GM18498 (cell line): ENCODE measurements around the gene VIPR2.

Experiments used
- ATAC-seq: cut with Tn5 transposase; IDR thresholded peaks from one replicate; pipeline ENCODE4 v1.9.1; 2021; ENCODE audit warnings: mild to moderate bottlenecking, moderate library complexity; ENCODE audit not compliant: unreplicated experiment

Gene VIPR2

GRCh38 chr7:159047536-159047935 is 97.1 kb downstream of the VIPR2 start:
- no peak for ATAC-seq

GRCh38 chr7:159046300-159046699 is 98.4 kb downstream of the VIPR2 start:
- no peak for ATAC-seq

- no peak for ATAC-seq
Observed at GRCh38 chr7:159045839-159046238, 98.8 kb downstream of the VIPR2 start.

- no peak for ATAC-seq
Observed at GRCh38 chr7:159042581-159043101, 102.0 kb downstream of the VIPR2 start.

- no peak for ATAC-seq
Observed at GRCh38 chr7:159042103-159042502, 102.6 kb downstream of the VIPR2 start.

GRCh38 chr7:159040912-159041711 is 103.6 kb downstream of the VIPR2 start:
- ATAC-seq: no peak

GRCh38 chr7:159040146-159040545 is 104.5 kb downstream of the VIPR2 start:
- no peak for ATAC-seq

- no peak for ATAC-seq
Observed at GRCh38 chr7:159039716-159040115, 105.0 kb downstream of the VIPR2 start.

GRCh38 chr7:159038066-159038465 is 106.6 kb downstream of the VIPR2 start:
- no peak for ATAC-seq

GRCh38 chr7:159036916-159037605 is 107.6 kb downstream of the VIPR2 start:
- no peak for ATAC-seq

GRCh38 chr7:159035571-159036073 is 109.0 kb downstream of the VIPR2 start:
- ATAC-seq: no peak

- no peak for ATAC-seq
Observed at GRCh38 chr7:159034988-159035387, 109.7 kb downstream of the VIPR2 start.

- ATAC-seq: no peak
Observed at GRCh38 chr7:159034394-159034793, 110.3 kb downstream of the VIPR2 start.

GRCh38 chr7:159033956-159034355 is 110.7 kb downstream of the VIPR2 start:
- ATAC-seq: no peak

GRCh38 chr7:159033473-159033825 is 111.2 kb downstream of the VIPR2 start:
- no peak for ATAC-seq

GRCh38 chr7:159032753-159033472 is 111.8 kb downstream of the VIPR2 start:
- no peak for ATAC-seq

GRCh38 chr7:159032322-159032721 is 112.3 kb downstream of the VIPR2 start:
- ATAC-seq: no peak

- no peak for ATAC-seq
Observed at GRCh38 chr7:159031750-159032149, 112.9 kb downstream of the VIPR2 start.

GRCh38 chr7:159031135-159031701 is 113.4 kb downstream of the VIPR2 start:
- no peak for ATAC-seq

- ATAC-seq: no peak
Observed at GRCh38 chr7:159030490-159031134, 114.1 kb downstream of the VIPR2 start.
